Astrocyte (in vitro differentiated cells and primary cell): ENCODE measurements around the gene TMEM89.

Experiments
- CTCF ChIP-seq: IDR thresholded peaks from 2 replicates; pipeline ENCODE4 v1.5.1; 2011; ENCODE audit warnings: low read depth, mild to moderate bottlenecking, inconsistent platforms, low read length, moderate library complexity; ENCODE audit not compliant: insufficient read depth
- EZH2 ChIP-seq: IDR thresholded peaks from 2 replicates; pipeline ENCODE4 v1.6.1; 2012; ENCODE audit warnings: mild to moderate bottlenecking, low read length, inconsistent platforms; ENCODE audit not compliant: insufficient read depth

- TF ChIP-seq CTCF (no peak), EZH2 (no peak)
Measured at GRCh38 chr3:48636149-48636655, 14.6 kb upstream of the TMEM89 start.
